HepG2 (cell line): Measurements from ENCODE around the gene WWC2. TPM values are rescaled to one million over a fixed set of nuclear protein-coding genes. Genes with fewer than 3 reads are reported as not detected.
A peak's percentile ranks its signal among the peaks of the same experiment; 100 is the strongest.

ENCODE experiments used
- CEBPB ChIP-seq: IDR thresholded peaks from 2 replicates; pipeline ENCODE4 v1.6.1; 2011; ENCODE audit warnings: low read depth, low read length, improper control_type of control experiment, borderline replicate concordance
- FOSL1 ChIP-seq: sonication (generic); formaldehyde crosslinking; IDR thresholded peaks from 2 replicates; pipeline ENCODE4 v1.9.0; 2021; ENCODE audit warnings: missing genetic modification reagents, borderline replicate concordance
- ISL2 ChIP-seq: sonication (generic); formaldehyde crosslinking; IDR thresholded peaks from 2 replicates; pipeline ENCODE4 v1.5.0; 2020; ENCODE audit warnings: missing genetic modification reagents
- KAT7 ChIP-seq: IDR thresholded peaks from 2 replicates; pipeline ENCODE4 v1.6.1; 2018; ENCODE audit warnings: borderline replicate concordance, missing compliant biosample characterization
- MTF2 ChIP-seq: sonication (generic); formaldehyde crosslinking; IDR thresholded peaks from 2 replicates; pipeline ENCODE4 v1.5.0; 2020; ENCODE audit warnings: missing genetic modification reagents, borderline replicate concordance
- NR1H2 ChIP-seq: sonication (generic); formaldehyde crosslinking; IDR thresholded peaks from 2 replicates; pipeline ENCODE4 v1.8.1; 2022; ENCODE audit warnings: low read depth, missing genetic modification reagents, borderline replicate concordance
- RARA ChIP-seq: IDR thresholded peaks from 2 replicates; pipeline ENCODE4 v1.6.1; 2016; ENCODE audit warnings: missing genetic modification reagents, missing compliant biosample characterization
- RXRB ChIP-seq: IDR thresholded peaks from 2 replicates; pipeline ENCODE4 v1.6.1; 2016; ENCODE audit warnings: borderline replicate concordance, missing genetic modification reagents, missing compliant biosample characterization
- ZGPAT ChIP-seq: IDR thresholded peaks from 2 replicates; pipeline ENCODE4 v1.6.1; 2016; ENCODE audit warnings: mild to moderate bottlenecking
- ZNF121 ChIP-seq: sonication (generic); formaldehyde crosslinking; IDR thresholded peaks from 2 replicates; pipeline ENCODE4 v1.5.0; 2020; ENCODE audit warnings: mild to moderate bottlenecking, missing genetic modification reagents
- ZNF225 ChIP-seq: sonication (generic); formaldehyde crosslinking; IDR thresholded peaks from 2 replicates; pipeline ENCODE4 v1.4.0; 2020; ENCODE audit warnings: mild to moderate bottlenecking, missing genetic modification reagents
- ZNF335 ChIP-seq: sonication (generic); formaldehyde crosslinking; IDR thresholded peaks from 2 replicates; pipeline ENCODE4 v1.4.0; 2020; ENCODE audit warnings: missing genetic modification reagents
- ZNF350 ChIP-seq: sonication (generic); formaldehyde crosslinking; IDR thresholded peaks from 2 replicates; pipeline ENCODE4 v1.4.0; 2020; ENCODE audit warnings: mild to moderate bottlenecking, low read depth, missing genetic modification reagents, borderline replicate concordance
- ZNF605 ChIP-seq: sonication (generic); formaldehyde crosslinking; IDR thresholded peaks from 2 replicates; pipeline ENCODE4 v1.8.0; 2022; ENCODE audit warnings: mild to moderate bottlenecking, missing genetic modification reagents
- ZNF619 ChIP-seq: sonication (generic); formaldehyde crosslinking; IDR thresholded peaks from 2 replicates; pipeline ENCODE4 v1.4.0; 2020; ENCODE audit warnings: mild to moderate bottlenecking, missing genetic modification reagents
- ZNF891 ChIP-seq: sonication (generic); formaldehyde crosslinking; IDR thresholded peaks from 2 replicates; pipeline ENCODE4 v1.5.0; 2020; ENCODE audit warnings: mild to moderate bottlenecking, missing genetic modification reagents
- polyA plus RNA-seq, 8 experiments: library from polyadenylated mRNA; depleted of rRNA in 3 of 8; stranded (reverse) in 7 of 8; unstranded in 1 of 8; fragments of >200 nt; fragmentation: Illumina TruSeq in 4 of 8; extraction: Trizol in 4 of 8; gene quantifications; 2 replicates each; pipeline versions ENCODE4 v1.2.1 to v1.2.3, GENCODE V29; 2011 to 2016; ENCODE audit warnings: low read depth in 4 of 8, missing spikeins in 1 of 8, mixed read lengths in 1 of 8; ENCODE audit not compliant: insufficient read depth in 1 of 8
- total RNA-seq, 5 experiments: library from RNA; depleted of rRNA; stranded (reverse); fragments of >200 nt; fragmentation: Illumina TruSeq; extraction: Trizol; gene quantifications; 2 replicates each; pipeline ENCODE4 v1.2.3, GENCODE V29; 2016; ENCODE audit warnings: low read depth in 1 of 5
- TF ChIP-seq, protein P1 (sequence below): sonication (generic); formaldehyde crosslinking; IDR thresholded peaks from 2 replicates; pipeline ENCODE4 v1.5.0; 2020; ENCODE audit warnings: mild to moderate bottlenecking, missing genetic modification reagents, moderate library complexity
- TF ChIP-seq, protein P2 (sequence below): sonication (generic); formaldehyde crosslinking; IDR thresholded peaks from 2 replicates; pipeline ENCODE4 v1.4.0; 2020; ENCODE audit warnings: missing genetic modification reagents
- TF ChIP-seq, protein P3 (sequence below): sonication (generic); formaldehyde crosslinking; IDR thresholded peaks from 2 replicates; pipeline ENCODE4 v1.8.0; 2022; ENCODE audit warnings: missing genetic modification reagents, low read depth, mild to moderate bottlenecking, borderline replicate concordance

The WWC2 gene
- total and polyA plus RNA-seq, 2 of the 13 experiments (the other 11 are each of a cell fraction or from before 2014, with no cell fraction given) = 40.0 to 50.1 TPM

DNA sequence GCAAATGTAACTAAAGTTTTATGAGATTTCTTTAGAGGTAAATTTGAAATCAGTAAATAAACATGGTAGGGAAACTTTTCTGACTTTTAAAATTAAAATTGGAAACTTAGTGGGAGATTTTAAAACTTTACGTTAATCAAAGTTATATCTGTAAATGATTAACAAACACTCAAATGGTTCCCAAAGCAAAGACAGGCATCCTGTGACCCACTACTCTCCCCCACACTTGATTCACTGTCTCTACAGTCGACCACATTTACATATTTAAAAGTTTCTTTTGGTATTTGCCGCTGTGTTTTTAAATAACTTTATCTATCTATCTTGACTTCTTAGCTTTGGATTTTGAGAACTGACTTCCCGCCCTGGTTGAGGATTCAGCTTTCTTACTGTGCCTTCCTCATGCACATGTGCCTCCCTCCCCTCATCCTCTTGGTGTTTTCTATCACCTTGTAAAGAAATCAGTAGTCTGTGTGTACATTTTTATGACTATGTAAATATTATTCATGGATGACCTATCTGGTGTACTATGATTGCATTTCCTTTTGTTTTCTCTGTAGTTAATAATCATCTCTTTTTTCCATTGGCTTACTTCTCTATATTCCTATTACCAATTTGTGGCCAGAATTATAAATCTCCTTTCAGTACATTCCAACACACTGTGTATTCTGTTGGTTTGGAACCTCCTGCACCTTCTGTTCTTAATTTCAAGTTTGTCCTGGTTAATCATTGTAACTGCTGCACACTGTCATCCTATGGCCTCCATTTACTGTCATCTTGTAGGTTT, 72.6 kb downstream of the WWC2 start (continued):
- TF ChIP-seq RARA (peak; percentile 55), ZNF121 (CRISPR knock-in tag) (no peak), CEBPB (no peak), ZGPAT (no peak), MTF2 (CRISPR knock-in tag) (no peak), ZNF225 (CRISPR knock-in tag) (no peak), ZNF605 (CRISPR knock-in tag) (no peak), ISL2 (no peak), KAT7 (CRISPR knock-in tag) (no peak), ZNF350 (CRISPR knock-in tag) (no peak), ZNF335 (CRISPR knock-in tag) (0 out of 2 replicates have a peak, but pooled peaks have one; percentile 23), NR1H2 (CRISPR knock-in tag) (no peak), FOSL1 (CRISPR knock-in tag) (no peak), ZNF891 (CRISPR knock-in tag) (no peak), ZNF619 (CRISPR knock-in tag) (no peak), RXRB (CRISPR knock-in tag) (0 out of 2 replicates have a peak, but pooled peaks have one; percentile 29)
- TF ChIP-seq, protein P1, sequence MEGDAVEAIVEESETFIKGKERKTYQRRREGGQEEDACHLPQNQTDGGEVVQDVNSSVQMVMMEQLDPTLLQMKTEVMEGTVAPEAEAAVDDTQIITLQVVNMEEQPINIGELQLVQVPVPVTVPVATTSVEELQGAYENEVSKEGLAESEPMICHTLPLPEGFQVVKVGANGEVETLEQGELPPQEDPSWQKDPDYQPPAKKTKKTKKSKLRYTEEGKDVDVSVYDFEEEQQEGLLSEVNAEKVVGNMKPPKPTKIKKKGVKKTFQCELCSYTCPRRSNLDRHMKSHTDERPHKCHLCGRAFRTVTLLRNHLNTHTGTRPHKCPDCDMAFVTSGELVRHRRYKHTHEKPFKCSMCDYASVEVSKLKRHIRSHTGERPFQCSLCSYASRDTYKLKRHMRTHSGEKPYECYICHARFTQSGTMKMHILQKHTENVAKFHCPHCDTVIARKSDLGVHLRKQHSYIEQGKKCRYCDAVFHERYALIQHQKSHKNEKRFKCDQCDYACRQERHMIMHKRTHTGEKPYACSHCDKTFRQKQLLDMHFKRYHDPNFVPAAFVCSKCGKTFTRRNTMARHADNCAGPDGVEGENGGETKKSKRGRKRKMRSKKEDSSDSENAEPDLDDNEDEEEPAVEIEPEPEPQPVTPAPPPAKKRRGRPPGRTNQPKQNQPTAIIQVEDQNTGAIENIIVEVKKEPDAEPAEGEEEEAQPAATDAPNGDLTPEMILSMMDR = no peak
- TF ChIP-seq, protein P2, sequence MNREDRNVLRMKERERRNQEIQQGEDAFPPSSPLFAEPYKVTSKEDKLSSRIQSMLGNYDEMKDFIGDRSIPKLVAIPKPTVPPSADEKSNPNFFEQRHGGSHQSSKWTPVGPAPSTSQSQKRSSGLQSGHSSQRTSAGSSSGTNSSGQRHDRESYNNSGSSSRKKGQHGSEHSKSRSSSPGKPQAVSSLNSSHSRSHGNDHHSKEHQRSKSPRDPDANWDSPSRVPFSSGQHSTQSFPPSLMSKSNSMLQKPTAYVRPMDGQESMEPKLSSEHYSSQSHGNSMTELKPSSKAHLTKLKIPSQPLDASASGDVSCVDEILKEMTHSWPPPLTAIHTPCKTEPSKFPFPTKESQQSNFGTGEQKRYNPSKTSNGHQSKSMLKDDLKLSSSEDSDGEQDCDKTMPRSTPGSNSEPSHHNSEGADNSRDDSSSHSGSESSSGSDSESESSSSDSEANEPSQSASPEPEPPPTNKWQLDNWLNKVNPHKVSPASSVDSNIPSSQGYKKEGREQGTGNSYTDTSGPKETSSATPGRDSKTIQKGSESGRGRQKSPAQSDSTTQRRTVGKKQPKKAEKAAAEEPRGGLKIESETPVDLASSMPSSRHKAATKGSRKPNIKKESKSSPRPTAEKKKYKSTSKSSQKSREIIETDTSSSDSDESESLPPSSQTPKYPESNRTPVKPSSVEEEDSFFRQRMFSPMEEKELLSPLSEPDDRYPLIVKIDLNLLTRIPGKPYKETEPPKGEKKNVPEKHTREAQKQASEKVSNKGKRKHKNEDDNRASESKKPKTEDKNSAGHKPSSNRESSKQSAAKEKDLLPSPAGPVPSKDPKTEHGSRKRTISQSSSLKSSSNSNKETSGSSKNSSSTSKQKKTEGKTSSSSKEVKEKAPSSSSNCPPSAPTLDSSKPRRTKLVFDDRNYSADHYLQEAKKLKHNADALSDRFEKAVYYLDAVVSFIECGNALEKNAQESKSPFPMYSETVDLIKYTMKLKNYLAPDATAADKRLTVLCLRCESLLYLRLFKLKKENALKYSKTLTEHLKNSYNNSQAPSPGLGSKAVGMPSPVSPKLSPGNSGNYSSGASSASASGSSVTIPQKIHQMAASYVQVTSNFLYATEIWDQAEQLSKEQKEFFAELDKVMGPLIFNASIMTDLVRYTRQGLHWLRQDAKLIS (CRISPR knock-in tag) = no peak
- TF ChIP-seq, protein P3, sequence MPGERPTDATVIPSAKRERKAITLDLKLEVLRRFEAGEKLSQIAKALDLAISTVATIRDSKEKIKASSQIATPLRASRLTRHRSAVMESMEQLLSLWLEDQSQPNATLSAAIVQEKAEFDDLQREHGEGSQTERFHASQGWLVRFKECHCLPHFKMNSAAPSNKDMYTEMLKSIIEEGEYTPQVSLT = no peak
